Liver (tissue), 9 donors: ENCODE data around the gene IFNG-AS1. TPM values are rescaled to one million over a fixed set of nuclear protein-coding genes. Genes with fewer than 3 reads are reported as not detected.

ENCODE experiments used
- DNase-seq: peaks from one replicate; pipeline ENCODE4 v3.0.0-alpha.2; 2017; ENCODE audit warnings: low spot score
- H3K27ac ChIP-seq, 2 donors: one replicate each; pipeline ENCODE4 v1.7.0; 2013; ENCODE audit warnings: inconsistent platforms in 2 of 2, low read length in 2 of 2, control low read depth in 1 of 2, low read depth in 1 of 2, mild to moderate bottlenecking in 1 of 2
- H3K27me3 ChIP-seq, 4 donors: one replicate each; pipeline versions ENCODE4 v1.6.1 to v1.7.0; 2013; ENCODE audit warnings: low read length in 3 of 4, inconsistent platforms in 1 of 4, mild to moderate bottlenecking in 1 of 4, moderate library complexity in 1 of 4; ENCODE audit not compliant: control insufficient read depth in 4 of 4, insufficient read depth in 4 of 4
- H3K36me3 ChIP-seq, 4 donors: one replicate each; pipeline versions ENCODE4 v1.6.1 to v1.7.0; 2013; ENCODE audit warnings: low read length in 3 of 4, mild to moderate bottlenecking in 3 of 4, low read depth in 1 of 4, moderate library complexity in 1 of 4; ENCODE audit not compliant: control insufficient read depth in 4 of 4, insufficient read depth in 3 of 4
- H3K4me1 ChIP-seq, 4 donors: one replicate each; pipeline versions ENCODE4 v1.6.1 to v1.7.0; 2013; ENCODE audit warnings: low read length in 3 of 4, mild to moderate bottlenecking in 3 of 4, moderate library complexity in 1 of 4; ENCODE audit not compliant: control insufficient read depth in 4 of 4, insufficient read depth in 4 of 4
- H3K4me3 ChIP-seq, 3 donors: one replicate each; pipeline versions ENCODE4 v1.6.1 to v1.7.0; 2013; ENCODE audit warnings: low read length in 3 of 3, control low read depth in 1 of 3, low read depth in 1 of 3, mild to moderate bottlenecking in 1 of 3
- H3K9ac ChIP-seq, 2 donors: one replicate each; pipeline ENCODE4 v1.7.0; 2013; ENCODE audit warnings: low read length in 2 of 2, mild to moderate bottlenecking in 2 of 2, moderate library complexity in 2 of 2, control low read depth in 1 of 2, low read depth in 1 of 2
- H3K9me3 ChIP-seq, 4 donors: one replicate each; pipeline versions ENCODE4 v1.6.1 to v1.7.0; 2013; ENCODE audit warnings: low read length in 3 of 4; ENCODE audit not compliant: control insufficient read depth in 4 of 4
- ATF3 ChIP-seq: IDR thresholded peaks from 2 replicates; pipeline ENCODE4 v1.6.1; 2016; ENCODE audit warnings: antibody characterized with exemption
- EGR1 ChIP-seq, 2 donors: IDR thresholded peaks; 2 replicates each; pipeline ENCODE4 v1.6.1; 2016 to 2018; ENCODE audit warnings: antibody characterized with exemption in 2 of 2, low read depth in 2 of 2
- FOXA1 ChIP-seq: IDR thresholded peaks from 2 replicates; pipeline ENCODE4 v1.6.1; 2016; ENCODE audit warnings: antibody characterized with exemption
- FOXA2 ChIP-seq: IDR thresholded peaks from 2 replicates; pipeline ENCODE4 v1.6.1; 2016; ENCODE audit warnings: antibody characterized with exemption
- GABPA ChIP-seq, 2 donors: IDR thresholded peaks in 1 of 2; conservative IDR thresholded peaks in 1 of 2; 2 replicates each; pipeline ENCODE4 v1.6.1; 2016; ENCODE audit warnings: antibody characterized with exemption in 2 of 2, mild to moderate bottlenecking in 1 of 2, moderate library complexity in 1 of 2
- HNF4A ChIP-seq, 2 donors: conservative IDR thresholded peaks; 2 replicates each; pipeline ENCODE4 v1.6.1; 2016; ENCODE audit warnings: antibody characterized with exemption in 2 of 2, mild to moderate bottlenecking in 2 of 2
- HNF4G ChIP-seq: IDR thresholded peaks from 2 replicates; pipeline ENCODE4 v1.6.1; 2016; ENCODE audit warnings: antibody characterized with exemption
- JUND ChIP-seq, 2 donors: IDR thresholded peaks; 2 replicates each; pipeline ENCODE4 v1.6.1; 2016; ENCODE audit warnings: antibody characterized with exemption in 2 of 2
- NR2F2 ChIP-seq: IDR thresholded peaks from 2 replicates; pipeline ENCODE4 v1.6.1; 2016; ENCODE audit warnings: antibody characterized with exemption
- RAD21 ChIP-seq, 2 donors: IDR thresholded peaks; 2 replicates each; pipeline ENCODE4 v1.6.1; 2016; ENCODE audit warnings: antibody characterized with exemption in 2 of 2, mild to moderate bottlenecking in 2 of 2
- RXRA ChIP-seq, 2 donors: IDR thresholded peaks; 2 replicates each; pipeline ENCODE4 v1.6.1; 2017 to 2018; ENCODE audit warnings: antibody characterized with exemption in 2 of 2, mild to moderate bottlenecking in 1 of 2
- SP1 ChIP-seq: IDR thresholded peaks from 2 replicates; pipeline ENCODE4 v1.6.1; 2018; ENCODE audit warnings: antibody characterized with exemption, mild to moderate bottlenecking
- TAF1 ChIP-seq: conservative IDR thresholded peaks from 2 replicates; pipeline ENCODE4 v1.6.1; 2016; ENCODE audit warnings: antibody characterized with exemption, mild to moderate bottlenecking
- YY1 ChIP-seq: IDR thresholded peaks from 2 replicates; pipeline ENCODE4 v1.6.1; 2016; ENCODE audit warnings: antibody characterized with exemption, mild to moderate bottlenecking
- ZBTB33 ChIP-seq: IDR thresholded peaks from 2 replicates; pipeline ENCODE4 v1.6.1; 2016; ENCODE audit warnings: antibody characterized with exemption
- WGBS: extraction: QIAGEN DNeasy Blood & Tissue Kit; methylation state at CpG from one replicate; pipeline ENCODE4 v1.1.7; 2013; 5-methylcytosine and 5-hydroxymethylcytosine counted together
- polyA plus RNA-seq, 2 donors: library from polyadenylated mRNA; stranded (reverse) in 1 of 2; unstranded in 1 of 2; fragments of 200-250 nt in 1 of 2; fragments of >200 nt in 1 of 2; fragmentation: Nextera tagmentation in 1 of 2; extraction: Ambion mirVana in 1 of 2; gene quantifications; one replicate each; pipeline versions ENCODE4 v1.2.1 to v1.2.3, GENCODE V29; 2013 to 2015
- total RNA-seq, 2 donors: library from RNA; depleted of rRNA; stranded (reverse); fragments of >200 nt; gene quantifications; one replicate each; pipeline ENCODE4 v1.2.3, GENCODE V29; 2014
- TF ChIP-seq, protein P1 (sequence below): fragments of 150-350 bp; IDR thresholded peaks from 2 replicates; pipeline ENCODE4 v1.5.1; 2017; ENCODE audit warnings: improper control_type of control experiment, low read depth, low read length; ENCODE audit not compliant: missing input control
- TF ChIP-seq, protein P2 (sequence below): IDR thresholded peaks from 2 replicates; pipeline ENCODE4 v1.6.1; 2016; ENCODE audit warnings: antibody characterized with exemption
- donor health status: healthy.
- donor health status: healthy.
- donor health status: healthy.
- donor health status: healthy.
- donor health status: healthy.

The IFNG-AS1 gene
- total and polyA plus RNA-seq, 4 donors, result 0.24 to 1.0 TPM; not detected in 2

DNA sequence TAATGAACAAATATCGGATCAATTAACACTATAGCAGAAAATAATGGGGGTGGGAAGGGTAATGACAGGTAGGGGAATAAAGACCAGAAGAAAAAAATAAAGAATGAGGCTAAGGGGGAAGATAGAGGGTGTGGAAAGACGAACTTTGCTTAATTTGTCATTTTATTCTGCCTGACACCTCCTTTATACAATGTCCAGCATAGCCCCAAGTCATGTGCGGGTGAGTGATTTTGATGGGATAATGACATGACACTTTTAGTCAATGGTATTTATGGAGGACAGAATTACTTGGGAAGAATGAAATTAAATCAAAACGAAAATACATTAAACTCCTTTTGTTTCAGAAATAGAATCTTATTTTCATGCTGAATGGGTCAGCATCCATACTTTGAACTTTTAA, 20.5 kb upstream of the IFNG-AS1 start:
- Histone ChIP-seq H3K9me3 (no peaks in the 10 kb centered on the region), H3K4me1 (no peaks in the 10 kb centered on the region), H3K36me3 (no peaks in the 10 kb centered on the region), H3K27ac (no peak overlapping the region), H3K27me3 (peaks cover 0 to 8% (median 1%) of the 10 kb centered on the region in 4 donors), H3K9ac (no peak overlapping the region), H3K4me3 (no peak overlapping the region)
- WGBS, result 64% methylated on average over 4 of the region's 4 CpGs
- DNase-seq, result no peak
- TF ChIP-seq TAF1 (no peak), HNF4G (no peak), FOXA2 (no peak), RAD21 (IDR thresholded peaks at IDR 0.05) (no peak), ZBTB33 (no peak), EGR1 (IDR thresholded peaks at IDR 0.05; ENCODE audit: low read depth in 2 of 2) (no peak), GABPA (IDR thresholded peaks at IDR 0.05 in 1 of 2, conservative IDR thresholded peaks at IDR 0.05 in 1 of 2) (no peak), YY1 (no peak), NR2F2 (no peak), SP1 (no peak), JUND (IDR thresholded peaks at IDR 0.05) (no peak), FOXA1 (no peak), HNF4A (conservative IDR thresholded peaks at IDR 0.05) (no peak)
- TF ChIP-seq, protein P1, sequence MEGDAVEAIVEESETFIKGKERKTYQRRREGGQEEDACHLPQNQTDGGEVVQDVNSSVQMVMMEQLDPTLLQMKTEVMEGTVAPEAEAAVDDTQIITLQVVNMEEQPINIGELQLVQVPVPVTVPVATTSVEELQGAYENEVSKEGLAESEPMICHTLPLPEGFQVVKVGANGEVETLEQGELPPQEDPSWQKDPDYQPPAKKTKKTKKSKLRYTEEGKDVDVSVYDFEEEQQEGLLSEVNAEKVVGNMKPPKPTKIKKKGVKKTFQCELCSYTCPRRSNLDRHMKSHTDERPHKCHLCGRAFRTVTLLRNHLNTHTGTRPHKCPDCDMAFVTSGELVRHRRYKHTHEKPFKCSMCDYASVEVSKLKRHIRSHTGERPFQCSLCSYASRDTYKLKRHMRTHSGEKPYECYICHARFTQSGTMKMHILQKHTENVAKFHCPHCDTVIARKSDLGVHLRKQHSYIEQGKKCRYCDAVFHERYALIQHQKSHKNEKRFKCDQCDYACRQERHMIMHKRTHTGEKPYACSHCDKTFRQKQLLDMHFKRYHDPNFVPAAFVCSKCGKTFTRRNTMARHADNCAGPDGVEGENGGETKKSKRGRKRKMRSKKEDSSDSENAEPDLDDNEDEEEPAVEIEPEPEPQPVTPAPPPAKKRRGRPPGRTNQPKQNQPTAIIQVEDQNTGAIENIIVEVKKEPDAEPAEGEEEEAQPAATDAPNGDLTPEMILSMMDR, result no peak
- TF ChIP-seq, protein P2, sequence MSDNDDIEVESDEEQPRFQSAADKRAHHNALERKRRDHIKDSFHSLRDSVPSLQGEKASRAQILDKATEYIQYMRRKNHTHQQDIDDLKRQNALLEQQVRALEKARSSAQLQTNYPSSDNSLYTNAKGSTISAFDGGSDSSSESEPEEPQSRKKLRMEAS, result no peak

GRCh38 chr12:67969134-67969802, 20.0 kb upstream of the IFNG-AS1 start:
- H3K4me3 ChIP-seq, result no peak overlapping the region
- no peaks in the 10 kb centered on the region for H3K9me3 ChIP-seq
- no peak overlapping the region for H3K9ac ChIP-seq
- no peaks in the 10 kb centered on the region for H3K36me3 ChIP-seq
- TF ChIP-seq, protein P1, result no peak
- TF ChIP-seq RXRA (IDR thresholded peaks at IDR 0.05), result no peak
- TF ChIP-seq ATF3, result no peak
- TF ChIP-seq JUND (IDR thresholded peaks at IDR 0.05), result no peak
- WGBS, result 75% methylated on average over 4 of the region's 4 CpGs
- no peak for DNase-seq
- H3K4me1 ChIP-seq, result no peaks in the 10 kb centered on the region
- peaks cover 0 to 8% (median 1%) of the 10 kb centered on the region in 4 donors for H3K27me3 ChIP-seq
- no peak overlapping the region for H3K27ac ChIP-seq
